HepG2 (cell line): Measurements from ENCODE around the gene NCAPD2. TPM values are rescaled to one million over a fixed set of nuclear protein-coding genes. Genes with fewer than 3 reads are reported as not detected.

Experiments used
- EHMT2 ChIP-seq: fragments of 200-600 bp; sonication (generic); IDR thresholded peaks from 2 replicates; pipeline ENCODE4 v1.7.0; 2017; ENCODE audit warnings: antibody characterized with exemption, low read depth, low read length, borderline replicate concordance
- HNRNPK ChIP-seq: fragments of 200-400 bp; formaldehyde crosslinking; IDR thresholded peaks from 2 replicates; pipeline ENCODE4 v1.6.1; 2018; ENCODE audit warnings: low read length, low read depth, moderate library complexity, mild to moderate bottlenecking; ENCODE audit not compliant: poor library complexity, severe bottlenecking
- KDM5A ChIP-seq: fragments of 200-600 bp; sonication (generic); IDR thresholded peaks from 2 replicates; pipeline ENCODE4 v1.7.0; 2018; ENCODE audit warnings: antibody characterized with exemption, mild to moderate bottlenecking, low read length, borderline replicate concordance
- NFE2L2 ChIP-seq: fragments of 150-350 bp; IDR thresholded peaks from 2 replicates; pipeline ENCODE4 v1.6.1; 2014; ENCODE audit warnings: low read length
- RBFOX2 ChIP-seq: fragments of 200-400 bp; formaldehyde crosslinking; IDR thresholded peaks from 2 replicates; pipeline ENCODE4 v1.6.1; 2017; ENCODE audit warnings: low read depth, mild to moderate bottlenecking, low read length
- RORA ChIP-seq: sonication (generic); formaldehyde crosslinking; IDR thresholded peaks from 2 replicates; pipeline ENCODE4 v1.5.0; 2020; ENCODE audit warnings: mild to moderate bottlenecking, missing genetic modification reagents, moderate library complexity
- SRSF4 ChIP-seq: fragments of 200-400 bp; formaldehyde crosslinking; IDR thresholded peaks from one replicate; pipeline ENCODE4 v1.6.1; 2018; ENCODE audit warnings: mild to moderate bottlenecking, low read depth, low read length, moderate library complexity; ENCODE audit not compliant: poor library complexity, severe bottlenecking
- ZNF383 ChIP-seq: sonication (generic); formaldehyde crosslinking; IDR thresholded peaks from 2 replicates; pipeline ENCODE4 v1.4.0; 2020; ENCODE audit warnings: missing genetic modification reagents, mild to moderate bottlenecking, borderline replicate concordance
- ZNF703 ChIP-seq: sonication (generic); formaldehyde crosslinking; IDR thresholded peaks from 2 replicates; pipeline ENCODE4 v1.5.1; 2020; ENCODE audit warnings: missing genetic modification reagents, mild to moderate bottlenecking, moderate library complexity, borderline replicate concordance
- ZNF746 ChIP-seq: sonication (generic); formaldehyde crosslinking; IDR thresholded peaks from 2 replicates; pipeline ENCODE4 v1.8.0; 2022; ENCODE audit warnings: mild to moderate bottlenecking, missing genetic modification reagents
- ZNF775 ChIP-seq: sonication (generic); formaldehyde crosslinking; IDR thresholded peaks from 2 replicates; pipeline ENCODE4 v1.4.0; 2020; ENCODE audit warnings: missing genetic modification reagents, mild to moderate bottlenecking, moderate library complexity, borderline replicate concordance
- polyA plus RNA-seq, 8 experiments: library from polyadenylated mRNA; depleted of rRNA in 3 of 8; stranded (reverse) in 7 of 8; unstranded in 1 of 8; fragments of >200 nt; fragmentation: Illumina TruSeq in 4 of 8; extraction: Trizol in 4 of 8; gene quantifications; 2 replicates each; pipeline versions ENCODE4 v1.2.1 to v1.2.3, GENCODE V29; 2011 to 2016; ENCODE audit warnings: low read depth in 4 of 8, missing spikeins in 1 of 8, mixed read lengths in 1 of 8; ENCODE audit not compliant: insufficient read depth in 1 of 8
- total RNA-seq, 5 experiments: library from RNA; depleted of rRNA; stranded (reverse); fragments of >200 nt; fragmentation: Illumina TruSeq; extraction: Trizol; gene quantifications; 2 replicates each; pipeline ENCODE4 v1.2.3, GENCODE V29; 2016; ENCODE audit warnings: low read depth in 1 of 5
- TF ChIP-seq, protein P1 (sequence below): sonication (generic); formaldehyde crosslinking; IDR thresholded peaks from 2 replicates; pipeline ENCODE4 v1.4.0; 2020; ENCODE audit warnings: mild to moderate bottlenecking, missing genetic modification reagents
- TF ChIP-seq, protein P2 (sequence below): sonication (generic); formaldehyde crosslinking; IDR thresholded peaks from 2 replicates; pipeline ENCODE4 v1.5.0; 2020; ENCODE audit warnings: mild to moderate bottlenecking, missing genetic modification reagents, borderline replicate concordance
- TF ChIP-seq, protein P3 (sequence below): sonication (generic); formaldehyde crosslinking; IDR thresholded peaks from 2 replicates; pipeline ENCODE4 v1.5.0; 2020; ENCODE audit warnings: mild to moderate bottlenecking, low read depth, missing genetic modification reagents, borderline replicate concordance
- TF ChIP-seq, protein P4 (sequence below): sonication (generic); formaldehyde crosslinking; IDR thresholded peaks from 2 replicates; pipeline ENCODE4 v1.4.0; 2020; ENCODE audit warnings: mild to moderate bottlenecking, missing genetic modification reagents, borderline replicate concordance

Gene NCAPD2
- total and polyA plus RNA-seq, 2 of the 13 experiments (the other 11 are each of a cell fraction or from before 2014, with no cell fraction given), result 51.1 to 65.6 TPM

DNA sequence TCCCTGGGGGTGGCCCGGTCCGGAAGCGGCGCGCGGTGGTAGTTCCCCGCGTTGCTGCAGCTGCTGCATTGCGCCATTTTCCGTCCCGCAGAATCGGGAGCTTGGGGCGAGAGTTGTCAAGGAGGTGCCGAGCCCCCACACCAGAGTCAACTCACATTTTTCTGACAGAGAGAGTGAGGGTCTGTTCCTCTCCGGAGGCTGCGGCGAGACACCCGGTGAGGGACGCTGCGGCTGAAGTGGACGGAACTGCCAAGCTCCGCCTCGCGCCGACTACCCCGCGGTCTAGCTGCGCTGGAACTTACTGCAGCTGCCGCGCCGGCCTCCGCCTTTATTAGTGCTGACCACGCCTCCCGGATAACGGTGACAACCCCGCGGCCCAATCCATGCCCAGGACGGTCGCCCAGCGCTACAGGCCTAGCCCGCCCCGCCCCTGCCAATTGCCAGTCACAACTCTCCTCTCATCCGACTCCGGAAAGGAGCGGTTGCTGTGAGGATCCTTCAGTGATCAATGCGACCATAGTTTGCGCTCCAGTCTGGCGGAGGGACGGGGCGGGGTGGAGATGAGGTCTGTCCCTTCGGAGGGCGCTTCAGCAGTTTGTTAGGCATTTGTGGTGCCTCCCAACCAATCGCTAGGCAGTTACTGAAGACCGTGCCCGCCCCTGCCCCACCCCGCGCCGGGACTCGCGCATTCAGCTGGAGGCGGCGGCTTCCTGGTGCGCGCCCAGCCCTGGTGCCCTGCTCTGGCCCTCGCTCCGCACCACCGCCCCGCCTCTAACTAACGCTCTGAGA, 23.3 kb upstream of the NCAPD2 start, which contains the start of gene VAMP1 (continued):
- no peak for TF ChIP-seq HNRNPK
- no peak for TF ChIP-seq ZNF383 (CRISPR knock-in tag)
- TF ChIP-seq ZNF746 (CRISPR knock-in tag), result 0 out of 2 replicates have a peak, but pooled peaks have one; percentile 54
- TF ChIP-seq NFE2L2, result no peak
- TF ChIP-seq RBFOX2, result peak; percentile 99
- TF ChIP-seq, protein P1, sequence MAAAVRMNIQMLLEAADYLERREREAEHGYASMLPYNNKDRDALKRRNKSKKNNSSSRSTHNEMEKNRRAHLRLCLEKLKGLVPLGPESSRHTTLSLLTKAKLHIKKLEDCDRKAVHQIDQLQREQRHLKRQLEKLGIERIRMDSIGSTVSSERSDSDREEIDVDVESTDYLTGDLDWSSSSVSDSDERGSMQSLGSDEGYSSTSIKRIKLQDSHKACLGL, result no peak; the same call in 1 of the 2 replicates
- TF ChIP-seq, protein P2, sequence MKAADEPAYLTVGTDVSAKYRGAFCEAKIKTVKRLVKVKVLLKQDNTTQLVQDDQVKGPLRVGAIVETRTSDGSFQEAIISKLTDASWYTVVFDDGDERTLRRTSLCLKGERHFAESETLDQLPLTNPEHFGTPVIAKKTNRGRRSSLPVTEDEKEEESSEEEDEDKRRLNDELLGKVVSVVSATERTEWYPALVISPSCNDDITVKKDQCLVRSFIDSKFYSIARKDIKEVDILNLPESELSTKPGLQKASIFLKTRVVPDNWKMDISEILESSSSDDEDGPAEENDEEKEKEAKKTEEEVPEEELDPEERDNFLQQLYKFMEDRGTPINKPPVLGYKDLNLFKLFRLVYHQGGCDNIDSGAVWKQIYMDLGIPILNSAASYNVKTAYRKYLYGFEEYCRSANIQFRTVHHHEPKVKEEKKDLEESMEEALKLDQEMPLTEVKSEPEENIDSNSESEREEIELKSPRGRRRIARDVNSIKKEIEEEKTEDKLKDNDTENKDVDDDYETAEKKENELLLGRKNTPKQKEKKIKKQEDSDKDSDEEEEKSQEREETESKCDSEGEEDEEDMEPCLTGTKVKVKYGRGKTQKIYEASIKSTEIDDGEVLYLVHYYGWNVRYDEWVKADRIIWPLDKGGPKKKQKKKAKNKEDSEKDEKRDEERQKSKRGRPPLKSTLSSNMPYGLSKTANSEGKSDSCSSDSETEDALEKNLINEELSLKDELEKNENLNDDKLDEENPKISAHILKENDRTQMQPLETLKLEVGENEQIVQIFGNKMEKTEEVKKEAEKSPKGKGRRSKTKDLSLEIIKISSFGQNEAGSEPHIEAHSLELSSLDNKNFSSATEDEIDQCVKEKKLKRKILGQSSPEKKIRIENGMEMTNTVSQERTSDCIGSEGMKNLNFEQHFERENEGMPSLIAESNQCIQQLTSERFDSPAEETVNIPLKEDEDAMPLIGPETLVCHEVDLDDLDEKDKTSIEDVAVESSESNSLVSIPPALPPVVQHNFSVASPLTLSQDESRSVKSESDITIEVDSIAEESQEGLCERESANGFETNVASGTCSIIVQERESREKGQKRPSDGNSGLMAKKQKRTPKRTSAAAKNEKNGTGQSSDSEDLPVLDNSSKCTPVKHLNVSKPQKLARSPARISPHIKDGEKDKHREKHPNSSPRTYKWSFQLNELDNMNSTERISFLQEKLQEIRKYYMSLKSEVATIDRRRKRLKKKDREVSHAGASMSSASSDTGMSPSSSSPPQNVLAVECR (CRISPR knock-in tag), result peak; percentile 93
- no peak for TF ChIP-seq ZNF775
- no peak for TF ChIP-seq KDM5A
- no peak for TF ChIP-seq EHMT2
- TF ChIP-seq, protein P3, sequence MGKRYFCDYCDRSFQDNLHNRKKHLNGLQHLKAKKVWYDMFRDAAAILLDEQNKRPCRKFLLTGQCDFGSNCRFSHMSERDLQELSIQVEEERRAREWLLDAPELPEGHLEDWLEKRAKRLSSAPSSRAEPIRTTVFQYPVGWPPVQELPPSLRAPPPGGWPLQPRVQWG (CRISPR knock-in tag), result no peak
- TF ChIP-seq RORA, result no peak
- no peak for TF ChIP-seq ZNF703 (CRISPR knock-in tag)
- TF ChIP-seq, protein P4, sequence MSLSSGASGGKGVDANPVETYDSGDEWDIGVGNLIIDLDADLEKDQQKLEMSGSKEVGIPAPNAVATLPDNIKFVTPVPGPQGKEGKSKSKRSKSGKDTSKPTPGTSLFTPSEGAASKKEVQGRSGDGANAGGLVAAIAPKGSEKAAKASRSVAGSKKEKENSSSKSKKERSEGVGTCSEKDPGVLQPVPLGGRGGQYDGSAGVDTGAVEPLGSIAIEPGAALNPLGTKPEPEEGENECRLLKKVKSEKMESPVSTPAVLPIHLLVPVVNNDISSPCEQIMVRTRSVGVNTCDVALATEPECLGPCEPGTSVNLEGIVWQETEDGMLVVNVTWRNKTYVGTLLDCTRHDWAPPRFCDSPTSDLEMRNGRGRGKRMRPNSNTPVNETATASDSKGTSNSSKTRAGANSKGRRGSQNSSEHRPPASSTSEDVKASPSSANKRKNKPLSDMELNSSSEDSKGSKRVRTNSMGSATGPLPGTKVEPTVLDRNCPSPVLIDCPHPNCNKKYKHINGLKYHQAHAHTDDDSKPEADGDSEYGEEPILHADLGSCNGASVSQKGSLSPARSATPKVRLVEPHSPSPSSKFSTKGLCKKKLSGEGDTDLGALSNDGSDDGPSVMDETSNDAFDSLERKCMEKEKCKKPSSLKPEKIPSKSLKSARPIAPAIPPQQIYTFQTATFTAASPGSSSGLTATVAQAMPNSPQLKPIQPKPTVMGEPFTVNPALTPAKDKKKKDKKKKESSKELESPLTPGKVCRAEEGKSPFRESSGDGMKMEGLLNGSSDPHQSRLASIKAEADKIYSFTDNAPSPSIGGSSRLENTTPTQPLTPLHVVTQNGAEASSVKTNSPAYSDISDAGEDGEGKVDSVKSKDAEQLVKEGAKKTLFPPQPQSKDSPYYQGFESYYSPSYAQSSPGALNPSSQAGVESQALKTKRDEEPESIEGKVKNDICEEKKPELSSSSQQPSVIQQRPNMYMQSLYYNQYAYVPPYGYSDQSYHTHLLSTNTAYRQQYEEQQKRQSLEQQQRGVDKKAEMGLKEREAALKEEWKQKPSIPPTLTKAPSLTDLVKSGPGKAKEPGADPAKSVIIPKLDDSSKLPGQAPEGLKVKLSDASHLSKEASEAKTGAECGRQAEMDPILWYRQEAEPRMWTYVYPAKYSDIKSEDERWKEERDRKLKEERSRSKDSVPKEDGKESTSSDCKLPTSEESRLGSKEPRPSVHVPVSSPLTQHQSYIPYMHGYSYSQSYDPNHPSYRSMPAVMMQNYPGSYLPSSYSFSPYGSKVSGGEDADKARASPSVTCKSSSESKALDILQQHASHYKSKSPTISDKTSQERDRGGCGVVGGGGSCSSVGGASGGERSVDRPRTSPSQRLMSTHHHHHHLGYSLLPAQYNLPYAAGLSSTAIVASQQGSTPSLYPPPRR (CRISPR knock-in tag), result 0 out of 2 replicates have a peak, but pooled peaks have one; percentile 31
- TF ChIP-seq SRSF4, result no peak
